Muscle layer of colon (tissue), 2 donors: Measurements from ENCODE around the gene CCDC187.

Experiments used
- H3K27ac ChIP-seq: one replicate; pipeline ENCODE4 v1.7.0; 2013; ENCODE audit warnings: low read depth, mild to moderate bottlenecking, low read length, moderate library complexity
- H3K27me3 ChIP-seq, 2 donors: one replicate each; pipeline ENCODE4 v1.7.0; 2013; ENCODE audit warnings: low read length in 2 of 2, mild to moderate bottlenecking in 2 of 2; ENCODE audit not compliant: insufficient read depth in 2 of 2, control insufficient read depth in 1 of 2
- H3K36me3 ChIP-seq: one replicate; pipeline ENCODE4 v1.7.0; 2013; ENCODE audit warnings: mild to moderate bottlenecking, low read length; ENCODE audit not compliant: insufficient read depth
- H3K4me1 ChIP-seq: one replicate; pipeline ENCODE4 v1.7.0; 2013; ENCODE audit warnings: mild to moderate bottlenecking, low read length; ENCODE audit not compliant: insufficient read depth
- H3K4me3 ChIP-seq, 2 donors: one replicate each; pipeline ENCODE4 v1.7.0; 2013; ENCODE audit warnings: low read length in 2 of 2, low read depth in 1 of 2, mild to moderate bottlenecking in 1 of 2, moderate library complexity in 1 of 2
- H3K9ac ChIP-seq: one replicate; pipeline ENCODE4 v1.7.0; 2013; ENCODE audit warnings: low read length
- H3K9me3 ChIP-seq: one replicate; pipeline ENCODE4 v1.7.0; 2013; ENCODE audit warnings: mild to moderate bottlenecking, low read length
- donor health status: abdominal sarcoma.
- donor health status: Adenocarcinoma of cecum.

Gene CCDC187

DNA sequence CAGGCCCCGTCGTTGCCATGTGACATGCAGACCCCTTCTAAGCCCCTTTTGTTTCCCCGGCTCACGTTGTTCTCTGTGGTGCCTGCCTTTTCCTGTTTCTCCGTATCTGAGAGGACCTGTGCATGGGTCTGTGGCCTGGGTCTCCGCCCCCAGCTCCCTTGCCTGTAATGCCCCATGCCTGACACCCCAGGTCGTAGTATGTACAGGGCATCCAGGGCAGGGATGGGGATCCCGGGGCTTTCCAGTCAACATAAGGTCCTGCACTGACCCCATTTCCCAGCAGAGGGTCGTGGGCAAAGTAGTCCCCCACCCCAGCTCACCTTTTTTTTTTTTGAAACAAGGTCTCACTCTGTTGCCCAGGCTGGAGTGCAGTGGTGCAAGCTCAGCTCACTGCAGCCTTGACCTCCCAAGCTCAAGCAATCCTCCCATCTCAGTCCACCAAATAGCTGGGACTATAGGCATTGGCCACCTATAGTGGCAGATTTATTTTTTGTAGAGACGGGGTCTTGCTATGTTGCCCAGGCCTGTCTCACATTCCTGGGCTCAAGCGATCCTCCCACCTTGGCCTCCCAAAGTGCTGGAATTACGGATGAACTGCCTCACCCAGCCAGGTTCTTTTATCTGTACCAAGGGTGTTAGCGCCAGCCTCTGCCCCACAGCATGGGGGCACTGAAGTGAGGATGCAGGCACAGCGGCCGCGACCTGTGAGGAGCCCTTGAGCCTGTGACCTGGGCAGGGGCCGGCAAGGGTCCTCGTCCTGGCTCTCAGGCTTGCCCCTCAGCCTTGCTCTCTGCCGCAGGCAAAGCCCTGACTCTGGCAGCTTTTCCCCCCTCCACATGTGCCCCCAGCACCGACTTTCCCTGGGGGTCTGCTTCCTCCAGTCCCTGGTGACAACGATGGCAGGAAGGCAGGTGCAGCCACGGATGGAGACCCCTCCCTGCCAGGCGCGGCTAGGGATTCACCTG is 39.2 kb downstream of the CCDC187 start:
- no peaks in the 10 kb centered on the region for H3K27me3 ChIP-seq
- H3K27ac ChIP-seq, result no peak overlapping the region
- H3K9me3 ChIP-seq, result no peaks in the 10 kb centered on the region
- no peak overlapping the region for H3K4me3 ChIP-seq
- no peaks in the 10 kb centered on the region for H3K4me1 ChIP-seq
- H3K9ac ChIP-seq, result no peak overlapping the region
- H3K36me3 ChIP-seq, result no peaks in the 10 kb centered on the region

- H3K27ac ChIP-seq, result no peak overlapping the region
- H3K4me3 ChIP-seq, result no peak overlapping the region
- H3K27me3 ChIP-seq, result no peaks in the 10 kb centered on the region
- no peaks in the 10 kb centered on the region for H3K9me3 ChIP-seq
- H3K9ac ChIP-seq, result no peak overlapping the region
- no peaks in the 10 kb centered on the region for H3K4me1 ChIP-seq
- no peaks in the 10 kb centered on the region for H3K36me3 ChIP-seq
Measured at GRCh38 chr9:136264031-136264430, 39.9 kb downstream of the CCDC187 start.

- no peak overlapping the region for H3K9ac ChIP-seq
- H3K9me3 ChIP-seq, result no peaks in the 10 kb centered on the region
- H3K27ac ChIP-seq, result no peak overlapping the region
- no peaks in the 10 kb centered on the region for H3K4me1 ChIP-seq
- no peak overlapping the region for H3K4me3 ChIP-seq
- no peaks in the 10 kb centered on the region for H3K27me3 ChIP-seq
- H3K36me3 ChIP-seq, result no peaks in the 10 kb centered on the region
Measured at GRCh38 chr9:136262671-136263178, 41.2 kb downstream of the CCDC187 start.

- Histone ChIP-seq H3K27me3 (no peaks in the 10 kb centered on the region), H3K4me3 (no peak overlapping the region), H3K9ac (no peak overlapping the region), H3K27ac (no peak overlapping the region), H3K9me3 (no peaks in the 10 kb centered on the region), H3K36me3 (no peaks in the 10 kb centered on the region), H3K4me1 (no peaks in the 10 kb centered on the region)
Measured at GRCh38 chr9:136261686-136262430, 42.0 kb downstream of the CCDC187 start.

DNA sequence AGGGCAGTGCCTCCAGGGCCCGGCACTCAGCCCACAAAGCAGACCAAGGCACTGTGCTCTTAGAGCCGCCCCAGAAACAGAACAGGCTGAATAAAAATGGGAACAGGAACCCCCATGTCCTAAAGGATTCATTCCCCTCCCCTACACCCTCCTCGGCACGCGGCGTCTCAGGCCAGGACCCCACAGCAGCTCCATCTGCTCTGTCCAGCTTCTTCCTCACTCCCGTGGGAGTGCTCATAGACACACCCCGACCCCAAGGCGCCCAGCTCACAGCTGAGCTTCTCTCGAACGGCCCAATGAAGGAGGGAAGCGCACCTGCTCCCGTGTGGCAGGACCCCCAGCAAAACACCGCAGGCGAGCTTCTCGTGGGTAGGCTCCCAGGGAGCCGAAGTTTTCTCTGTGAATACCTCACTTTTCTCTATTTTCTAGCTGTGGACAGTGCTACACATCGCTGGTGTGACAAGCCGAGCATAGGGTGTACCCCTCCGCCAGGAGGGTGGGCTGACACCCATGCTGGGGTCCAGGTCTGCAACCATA is 42.9 kb downstream of the CCDC187 start:
- no peak overlapping the region for H3K4me3 ChIP-seq
- no peaks in the 10 kb centered on the region for H3K27me3 ChIP-seq
- H3K9ac ChIP-seq, result no peak overlapping the region
- H3K4me1 ChIP-seq, result no peaks in the 10 kb centered on the region
- no peak overlapping the region for H3K27ac ChIP-seq
- no peaks in the 10 kb centered on the region for H3K36me3 ChIP-seq
- no peaks in the 10 kb centered on the region for H3K9me3 ChIP-seq

DNA sequence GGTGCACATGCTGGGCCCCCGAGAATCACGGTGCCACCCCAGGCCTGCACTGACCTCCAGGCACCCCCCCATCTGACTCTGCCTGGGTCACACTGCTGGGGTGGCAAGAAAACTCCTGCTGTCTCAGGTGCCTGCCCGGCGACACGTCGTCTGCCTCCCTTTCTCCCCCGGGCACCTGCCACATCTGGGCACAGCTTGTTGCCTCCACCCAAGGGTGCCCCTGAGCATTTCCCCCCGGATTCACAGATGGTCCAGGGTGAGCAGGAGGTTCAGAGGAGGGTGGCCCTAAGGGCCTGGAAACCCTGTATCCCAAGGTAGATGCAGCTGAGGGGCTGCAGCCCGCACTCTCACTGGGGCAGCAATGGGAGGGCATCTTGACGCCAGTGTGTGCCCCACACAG is 43.4 kb downstream of the CCDC187 start:
- Histone ChIP-seq H3K36me3 (no peaks in the 10 kb centered on the region), H3K4me3 (no peak overlapping the region), H3K9ac (no peak overlapping the region), H3K27ac (no peak overlapping the region), H3K4me1 (no peaks in the 10 kb centered on the region), H3K9me3 (no peaks in the 10 kb centered on the region), H3K27me3 (peaks cover 0 to 3% of the 10 kb centered on the region in 2 donors)

- Histone ChIP-seq H3K4me1 (no peaks in the 10 kb centered on the region), H3K27ac (no peak overlapping the region), H3K9ac (no peak overlapping the region), H3K4me3 (no peak overlapping the region), H3K36me3 (no peaks in the 10 kb centered on the region), H3K9me3 (no peaks in the 10 kb centered on the region), H3K27me3 (peaks cover 0 to 5% of the 10 kb centered on the region in 2 donors)
Measured at GRCh38 chr9:136259836-136260235, 44.1 kb downstream of the CCDC187 start.

DNA sequence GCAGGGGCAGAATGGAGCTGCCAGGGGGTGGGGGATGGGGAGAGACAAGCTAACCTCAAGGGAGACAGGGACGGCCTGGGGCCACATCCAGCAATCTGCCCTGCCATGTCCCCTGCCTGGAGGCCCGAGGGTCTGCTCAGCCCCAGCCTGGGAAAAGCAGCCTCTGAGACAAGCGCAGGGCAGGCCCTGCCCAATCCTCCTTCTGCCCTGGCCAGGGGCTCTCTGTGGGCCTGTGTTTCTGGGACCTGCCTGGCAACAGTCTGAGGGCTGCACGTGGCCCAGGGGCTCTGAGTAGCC is 44.4 kb downstream of the CCDC187 start:
- no peaks in the 10 kb centered on the region for H3K9me3 ChIP-seq
- no peaks in the 10 kb centered on the region for H3K36me3 ChIP-seq
- H3K27ac ChIP-seq, result no peak overlapping the region
- no peak overlapping the region for H3K4me3 ChIP-seq
- H3K9ac ChIP-seq, result no peak overlapping the region
- H3K4me1 ChIP-seq, result no peaks in the 10 kb centered on the region
- peaks cover 0 to 5% of the 10 kb centered on the region in 2 donors for H3K27me3 ChIP-seq

GRCh38 chr9:136258786-136259516 is 44.9 kb downstream of the CCDC187 start:
- no peak overlapping the region for H3K9ac ChIP-seq
- no peaks in the 10 kb centered on the region for H3K36me3 ChIP-seq
- H3K27me3 ChIP-seq, result peaks cover 0 to 5% of the 10 kb centered on the region in 2 donors
- H3K27ac ChIP-seq, result no peak overlapping the region
- H3K4me3 ChIP-seq, result no peak overlapping the region
- no peaks in the 10 kb centered on the region for H3K9me3 ChIP-seq
- no peaks in the 10 kb centered on the region for H3K4me1 ChIP-seq

DNA sequence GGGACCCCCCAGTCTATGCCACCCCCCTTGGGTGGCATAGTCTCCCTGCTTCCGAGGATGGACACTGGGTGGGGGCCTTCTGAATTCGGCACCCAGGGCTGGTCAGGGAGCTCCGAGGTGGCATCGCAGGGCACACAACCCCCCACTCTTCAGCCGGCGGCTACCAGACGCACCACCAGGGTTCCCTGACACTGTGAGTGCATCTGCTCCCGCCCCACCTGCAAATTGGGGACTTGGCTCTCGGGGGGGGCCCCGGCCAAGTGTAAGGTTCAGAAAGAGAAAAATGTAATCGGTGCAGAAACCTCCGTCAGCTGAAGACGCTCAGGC is 45.6 kb downstream of the CCDC187 start:
- H3K27ac ChIP-seq, result no peak overlapping the region
- H3K9ac ChIP-seq, result no peak overlapping the region
- no peaks in the 10 kb centered on the region for H3K9me3 ChIP-seq
- no peak overlapping the region for H3K4me3 ChIP-seq
- H3K36me3 ChIP-seq, result no peaks in the 10 kb centered on the region
- H3K4me1 ChIP-seq, result no peaks in the 10 kb centered on the region
- H3K27me3 ChIP-seq, result peaks cover 0 to 12% of the 10 kb centered on the region in 2 donors
